ENCODE results near the gene EIF2B5. TPM values are rescaled to one million over a fixed set of nuclear protein-coding genes. Genes with fewer than 3 reads are reported as not detected.

EIF2B5 gene
- total and polyA plus RNA-seq, 2 of the 13 experiments (the other 11 are each of a cell fraction or from before 2014, with no cell fraction given), result 38.4 to 60.2 TPM

DNA sequence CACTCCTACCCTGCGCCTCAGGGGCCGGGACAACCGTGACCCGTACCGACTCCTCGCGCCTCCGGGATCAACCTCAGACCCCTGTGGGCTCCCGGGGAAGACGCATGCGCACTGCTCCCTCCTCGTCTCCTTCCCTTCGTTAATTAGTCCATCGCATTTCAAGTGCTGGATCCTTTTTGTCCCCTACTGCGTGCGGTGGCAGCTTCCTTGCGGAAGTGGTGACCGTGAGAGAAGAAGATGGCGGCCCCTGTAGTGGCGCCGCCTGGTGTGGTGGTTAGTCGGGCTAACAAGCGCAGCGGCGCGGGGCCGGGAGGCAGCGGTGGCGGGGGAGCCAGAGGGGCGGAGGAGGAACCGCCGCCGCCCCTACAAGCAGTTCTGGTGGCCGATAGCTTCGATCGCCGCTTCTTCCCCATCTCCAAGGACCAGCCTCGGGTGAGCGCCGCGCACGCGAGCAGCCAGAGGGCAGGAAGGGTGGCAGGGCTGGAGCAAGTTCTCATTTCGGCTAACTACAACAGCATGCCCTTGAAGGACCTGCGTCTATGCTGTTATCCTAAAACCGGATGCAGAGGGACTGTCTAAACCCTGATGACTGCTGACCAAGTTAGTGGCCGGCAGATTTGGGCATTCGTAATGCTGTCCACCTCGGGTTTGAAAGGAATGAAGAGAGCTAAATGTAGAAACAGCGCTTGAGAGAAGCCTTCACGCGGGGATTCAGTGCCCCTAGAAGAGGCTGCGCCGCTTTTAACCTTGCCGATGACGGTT lies at the start of gene EIF2B5 (continued):
- TF ChIP-seq ZFP36 (IDR thresholded peaks at IDR 0.05; ENCODE audit: borderline replicate concordance, low read depth, low read length, partially characterized antibody) (no peak), ZNF678 (CRISPR knock-in tag; IDR thresholded peaks at IDR 0.05) (no peak), MED1 (CRISPR knock-in tag; IDR thresholded peaks at IDR 0.05) (peak; percentile 80), FOXA3 (CRISPR knock-in tag; IDR thresholded peaks at IDR 0.05) (peak; percentile 63), BCL6 (CRISPR knock-in tag; IDR thresholded peaks at IDR 0.05) (peak; percentile 36; the same call in 1 of the 2 replicates), ZNF335 (CRISPR knock-in tag; IDR thresholded peaks at IDR 0.05) (no peak), JUN (CRISPR knock-in tag; IDR thresholded peaks at IDR 0.05) (peak; percentile 30; the same call in 1 of the 2 replicates), ZNF3 (CRISPR knock-in tag; IDR thresholded peaks at IDR 0.05) (0 out of 2 replicates have a peak, but pooled peaks have one; percentile 12), SNAI1 (CRISPR knock-in tag; IDR thresholded peaks at IDR 0.05; ENCODE audit: borderline replicate concordance) (no peak; the same call in 1 of the 2 replicates), KMT2A (CRISPR knock-in tag; IDR thresholded peaks at IDR 0.05) (peak; percentile 95)
- TF ChIP-seq, protein P1, sequence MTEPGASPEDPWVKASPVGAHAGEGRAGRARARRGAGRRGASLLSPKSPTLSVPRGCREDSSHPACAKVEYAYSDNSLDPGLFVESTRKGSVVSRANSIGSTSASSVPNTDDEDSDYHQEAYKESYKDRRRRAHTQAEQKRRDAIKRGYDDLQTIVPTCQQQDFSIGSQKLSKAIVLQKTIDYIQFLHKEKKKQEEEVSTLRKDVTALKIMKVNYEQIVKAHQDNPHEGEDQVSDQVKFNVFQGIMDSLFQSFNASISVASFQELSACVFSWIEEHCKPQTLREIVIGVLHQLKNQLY (CRISPR knock-in tag; IDR thresholded peaks at IDR 0.05), result peak; percentile 48; the same call in 1 of the 2 replicates
- TF ChIP-seq, protein P2, sequence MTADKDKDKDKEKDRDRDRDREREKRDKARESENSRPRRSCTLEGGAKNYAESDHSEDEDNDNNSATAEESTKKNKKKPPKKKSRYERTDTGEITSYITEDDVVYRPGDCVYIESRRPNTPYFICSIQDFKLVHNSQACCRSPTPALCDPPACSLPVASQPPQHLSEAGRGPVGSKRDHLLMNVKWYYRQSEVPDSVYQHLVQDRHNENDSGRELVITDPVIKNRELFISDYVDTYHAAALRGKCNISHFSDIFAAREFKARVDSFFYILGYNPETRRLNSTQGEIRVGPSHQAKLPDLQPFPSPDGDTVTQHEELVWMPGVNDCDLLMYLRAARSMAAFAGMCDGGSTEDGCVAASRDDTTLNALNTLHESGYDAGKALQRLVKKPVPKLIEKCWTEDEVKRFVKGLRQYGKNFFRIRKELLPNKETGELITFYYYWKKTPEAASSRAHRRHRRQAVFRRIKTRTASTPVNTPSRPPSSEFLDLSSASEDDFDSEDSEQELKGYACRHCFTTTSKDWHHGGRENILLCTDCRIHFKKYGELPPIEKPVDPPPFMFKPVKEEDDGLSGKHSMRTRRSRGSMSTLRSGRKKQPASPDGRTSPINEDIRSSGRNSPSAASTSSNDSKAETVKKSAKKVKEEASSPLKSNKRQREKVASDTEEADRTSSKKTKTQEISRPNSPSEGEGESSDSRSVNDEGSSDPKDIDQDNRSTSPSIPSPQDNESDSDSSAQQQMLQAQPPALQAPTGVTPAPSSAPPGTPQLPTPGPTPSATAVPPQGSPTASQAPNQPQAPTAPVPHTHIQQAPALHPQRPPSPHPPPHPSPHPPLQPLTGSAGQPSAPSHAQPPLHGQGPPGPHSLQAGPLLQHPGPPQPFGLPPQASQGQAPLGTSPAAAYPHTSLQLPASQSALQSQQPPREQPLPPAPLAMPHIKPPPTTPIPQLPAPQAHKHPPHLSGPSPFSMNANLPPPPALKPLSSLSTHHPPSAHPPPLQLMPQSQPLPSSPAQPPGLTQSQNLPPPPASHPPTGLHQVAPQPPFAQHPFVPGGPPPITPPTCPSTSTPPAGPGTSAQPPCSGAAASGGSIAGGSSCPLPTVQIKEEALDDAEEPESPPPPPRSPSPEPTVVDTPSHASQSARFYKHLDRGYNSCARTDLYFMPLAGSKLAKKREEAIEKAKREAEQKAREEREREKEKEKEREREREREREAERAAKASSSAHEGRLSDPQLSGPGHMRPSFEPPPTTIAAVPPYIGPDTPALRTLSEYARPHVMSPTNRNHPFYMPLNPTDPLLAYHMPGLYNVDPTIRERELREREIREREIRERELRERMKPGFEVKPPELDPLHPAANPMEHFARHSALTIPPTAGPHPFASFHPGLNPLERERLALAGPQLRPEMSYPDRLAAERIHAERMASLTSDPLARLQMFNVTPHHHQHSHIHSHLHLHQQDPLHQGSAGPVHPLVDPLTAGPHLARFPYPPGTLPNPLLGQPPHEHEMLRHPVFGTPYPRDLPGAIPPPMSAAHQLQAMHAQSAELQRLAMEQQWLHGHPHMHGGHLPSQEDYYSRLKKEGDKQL (CRISPR knock-in tag; IDR thresholded peaks at IDR 0.05; ENCODE audit: low read depth), result peak; percentile 44; the same call in 1 of the 2 replicates
- TF ChIP-seq, protein P3, sequence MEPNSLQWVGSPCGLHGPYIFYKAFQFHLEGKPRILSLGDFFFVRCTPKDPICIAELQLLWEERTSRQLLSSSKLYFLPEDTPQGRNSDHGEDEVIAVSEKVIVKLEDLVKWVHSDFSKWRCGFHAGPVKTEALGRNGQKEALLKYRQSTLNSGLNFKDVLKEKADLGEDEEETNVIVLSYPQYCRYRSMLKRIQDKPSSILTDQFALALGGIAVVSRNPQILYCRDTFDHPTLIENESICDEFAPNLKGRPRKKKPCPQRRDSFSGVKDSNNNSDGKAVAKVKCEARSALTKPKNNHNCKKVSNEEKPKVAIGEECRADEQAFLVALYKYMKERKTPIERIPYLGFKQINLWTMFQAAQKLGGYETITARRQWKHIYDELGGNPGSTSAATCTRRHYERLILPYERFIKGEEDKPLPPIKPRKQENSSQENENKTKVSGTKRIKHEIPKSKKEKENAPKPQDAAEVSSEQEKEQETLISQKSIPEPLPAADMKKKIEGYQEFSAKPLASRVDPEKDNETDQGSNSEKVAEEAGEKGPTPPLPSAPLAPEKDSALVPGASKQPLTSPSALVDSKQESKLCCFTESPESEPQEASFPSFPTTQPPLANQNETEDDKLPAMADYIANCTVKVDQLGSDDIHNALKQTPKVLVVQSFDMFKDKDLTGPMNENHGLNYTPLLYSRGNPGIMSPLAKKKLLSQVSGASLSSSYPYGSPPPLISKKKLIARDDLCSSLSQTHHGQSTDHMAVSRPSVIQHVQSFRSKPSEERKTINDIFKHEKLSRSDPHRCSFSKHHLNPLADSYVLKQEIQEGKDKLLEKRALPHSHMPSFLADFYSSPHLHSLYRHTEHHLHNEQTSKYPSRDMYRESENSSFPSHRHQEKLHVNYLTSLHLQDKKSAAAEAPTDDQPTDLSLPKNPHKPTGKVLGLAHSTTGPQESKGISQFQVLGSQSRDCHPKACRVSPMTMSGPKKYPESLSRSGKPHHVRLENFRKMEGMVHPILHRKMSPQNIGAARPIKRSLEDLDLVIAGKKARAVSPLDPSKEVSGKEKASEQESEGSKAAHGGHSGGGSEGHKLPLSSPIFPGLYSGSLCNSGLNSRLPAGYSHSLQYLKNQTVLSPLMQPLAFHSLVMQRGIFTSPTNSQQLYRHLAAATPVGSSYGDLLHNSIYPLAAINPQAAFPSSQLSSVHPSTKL (CRISPR knock-in tag; IDR thresholded peaks at IDR 0.05), result peak; percentile 65; the same call in 1 of the 2 replicates
